GM18520 (cell line): ENCODE data around the gene SRPK2.
"Not testable (repeated sequence)": the region's sequence is repeated elsewhere in the genome, so short reads cannot be mapped to it uniquely, and the experiment has no call there.

Experiments
- ATAC-seq: cut with Tn5 transposase; IDR thresholded peaks from one replicate; pipeline ENCODE4 v1.9.1; 2021; ENCODE audit not compliant: unreplicated experiment

Gene SRPK2

GRCh38 chr7:105345003-105345402, 43.7 kb downstream of the SRPK2 start:
- ATAC-seq, result no peak

- ATAC-seq, result no peak
Measured at GRCh38 chr7:105339404-105340323, 49.1 kb downstream of the SRPK2 start.

- no peak for ATAC-seq
Measured at GRCh38 chr7:105337529-105337928, 51.2 kb downstream of the SRPK2 start.

GRCh38 chr7:105336009-105336408, 52.7 kb downstream of the SRPK2 start:
- no peak for ATAC-seq

GRCh38 chr7:105332661-105333060, 56.1 kb downstream of the SRPK2 start:
- not testable (repeated sequence) for ATAC-seq

GRCh38 chr7:105330526-105330925, 58.2 kb downstream of the SRPK2 start:
- no peak for ATAC-seq

- ATAC-seq, result no peak
Measured at GRCh38 chr7:105327201-105327600, 61.5 kb downstream of the SRPK2 start.

GRCh38 chr7:105325216-105325904, 63.4 kb downstream of the SRPK2 start:
- ATAC-seq, result no peak

- ATAC-seq, result not testable (repeated sequence)
Measured at GRCh38 chr7:105324606-105325005, 64.1 kb downstream of the SRPK2 start.

GRCh38 chr7:105323366-105323765, 65.4 kb downstream of the SRPK2 start:
- ATAC-seq, result no peak

GRCh38 chr7:105322655-105323277, 66.0 kb downstream of the SRPK2 start:
- ATAC-seq, result no peak

- no peak for ATAC-seq
Measured at GRCh38 chr7:105321754-105322455, 66.8 kb downstream of the SRPK2 start.

- no peak for ATAC-seq
Measured at GRCh38 chr7:105320896-105321295, 67.8 kb downstream of the SRPK2 start.

GRCh38 chr7:105319578-105319977, 69.1 kb downstream of the SRPK2 start:
- ATAC-seq, result no peak

GRCh38 chr7:105316578-105317344, 72.0 kb downstream of the SRPK2 start:
- ATAC-seq, result no peak

GRCh38 chr7:105315357-105315756, 73.4 kb downstream of the SRPK2 start:
- ATAC-seq, result no peak

- no peak for ATAC-seq
Measured at GRCh38 chr7:105309235-105310169, 79.2 kb downstream of the SRPK2 start.

GRCh38 chr7:105307163-105307672, 81.5 kb downstream of the SRPK2 start:
- no peak for ATAC-seq

- ATAC-seq, result no peak
Measured at GRCh38 chr7:105306298-105306748, 82.4 kb downstream of the SRPK2 start.
